K562 (cell line): Measurements from ENCODE around the gene KLHL18. TPM values are rescaled to one million over a fixed set of nuclear protein-coding genes. Genes with fewer than 3 reads are reported as not detected.

Source experiments
- ARID3B ChIP-seq: fragments of 250-450 bp; sonication (Bioruptor Pico); IDR thresholded peaks from 2 replicates; pipeline ENCODE4 v1.4.0; 2020; ENCODE audit warnings: borderline replicate concordance
- ASH1L ChIP-seq: fragments of 450-650 bp; IDR thresholded peaks from 2 replicates; pipeline ENCODE4 v1.6.1; 2018; ENCODE audit warnings: borderline replicate concordance, mild to moderate bottlenecking, low read depth; ENCODE audit not compliant: partially characterized antibody
- BMI1 ChIP-seq: fragments of 150-350 bp; IDR thresholded peaks from 2 replicates; pipeline ENCODE4 v1.6.1; 2014; ENCODE audit warnings: low read length
- CAMTA2 ChIP-seq: fragments of 250-450 bp; sonication (Bioruptor Pico); conservative IDR thresholded peaks from 2 replicates; pipeline ENCODE4 v1.5.1; 2022
- CREB3 ChIP-seq: fragments of 450-650 bp; conservative IDR thresholded peaks from 2 replicates; pipeline ENCODE4 v1.6.1; 2016; ENCODE audit warnings: missing genetic modification characterization, low read depth, mild to moderate bottlenecking, missing compliant biosample characterization, moderate library complexity
- CXXC5 ChIP-seq: fragments of 250-450 bp; sonication (Bioruptor Pico); IDR thresholded peaks from 2 replicates; pipeline ENCODE4 v1.8.0; 2022; ENCODE audit warnings: inconsistent platforms, mild to moderate bottlenecking, moderate library complexity
- HCFC1 ChIP-seq: IDR thresholded peaks from 2 replicates; pipeline ENCODE4 v1.6.1; 2012; ENCODE audit warnings: low read depth, low read length, improper control_type of control experiment
- MLLT1 ChIP-seq, 2 experiments: fragments of 450-650 bp; IDR thresholded peaks; 2 replicates each; pipeline ENCODE4 v1.6.1; 2016
- NCOA1 ChIP-seq: fragments of 450-650 bp; IDR thresholded peaks from 2 replicates; pipeline ENCODE4 v1.6.1; 2016; ENCODE audit warnings: low read depth
- PHF21A ChIP-seq: fragments of 450-650 bp; IDR thresholded peaks from 2 replicates; pipeline ENCODE4 v1.6.1; 2017; ENCODE audit warnings: low read depth, borderline replicate concordance
- SMAD3 ChIP-seq: fragments of 450-650 bp; formaldehyde crosslinking; conservative IDR thresholded peaks from 2 replicates; pipeline ENCODE4 v1.4.0; 2020; ENCODE audit warnings: mild to moderate bottlenecking
- SRSF1 ChIP-seq: fragments of 200-400 bp; formaldehyde crosslinking; IDR thresholded peaks from 2 replicates; pipeline ENCODE4 v1.6.1; 2017; ENCODE audit warnings: mild to moderate bottlenecking, low read depth, low read length, moderate library complexity
- STAT5A ChIP-seq: IDR thresholded peaks from 2 replicates; pipeline ENCODE4 v1.6.1; 2012; ENCODE audit warnings: low read length, inconsistent platforms, borderline replicate concordance
- TAF7 ChIP-seq: fragments of 450-650 bp; IDR thresholded peaks from 2 replicates; pipeline ENCODE4 v1.6.1; 2016; ENCODE audit warnings: missing genetic modification characterization, missing compliant biosample characterization
- TAF9B ChIP-seq: fragments of 450-650 bp; IDR thresholded peaks from 2 replicates; pipeline ENCODE4 v1.6.1; 2018; ENCODE audit warnings: mild to moderate bottlenecking; ENCODE audit not compliant: partially characterized antibody
- TBP ChIP-seq: optimal IDR thresholded peaks from 2 replicates; pipeline ENCODE3; 2011; ENCODE audit warnings: low read depth, low read length, improper control_type of control experiment
- ZBTB9 ChIP-seq: fragments of 450-650 bp; formaldehyde crosslinking; IDR thresholded peaks from 2 replicates; pipeline ENCODE4 v1.4.0; 2020; ENCODE audit warnings: mild to moderate bottlenecking, moderate library complexity
- ZNF445 ChIP-seq: fragments of 250-450 bp; sonication (Bioruptor Pico); IDR thresholded peaks from 2 replicates; pipeline ENCODE4 v1.4.0; 2020; ENCODE audit warnings: low read depth, mild to moderate bottlenecking, moderate library complexity
- ZNF518B ChIP-seq: fragments of 250-450 bp; sonication (Bioruptor Pico); IDR thresholded peaks from 2 replicates; pipeline ENCODE4 v1.5.0; 2021; ENCODE audit warnings: mild to moderate bottlenecking, moderate library complexity
- polyA plus RNA-seq, 8 experiments: library from polyadenylated mRNA; depleted of rRNA in 4 of 8; stranded (reverse) in 5 of 8; unstranded in 3 of 8; fragments of >200 nt; fragmentation: Nextera tagmentation in 2 of 8; fragmentation: Illumina TruSeq in 1 of 8; extraction: Ambion mirVana in 2 of 8; extraction: Trizol in 1 of 8; gene quantifications; 2 replicates each; pipeline versions ENCODE4 v1.2.1 to v1.2.3, GENCODE V29; 2011 to 2014; ENCODE audit warnings: inconsistent platforms in 1 of 8, missing spikeins in 1 of 8
- total RNA-seq, 7 experiments: library from RNA; depleted of rRNA in 6 of 7; stranded (reverse); fragments of >200 nt in 6 of 7; fragmentation: Illumina TruSeq in 2 of 7; extraction: Trizol in 2 of 7; gene quantifications; 2 replicates each; pipeline versions ENCODE4 v1.2.1 to v1.2.3, GENCODE V29; 2011 to 2021; ENCODE audit warnings: low replicate concordance in 1 of 7

The KLHL18 gene
- total and polyA plus RNA-seq, 9 of the 15 experiments (the other 6 are each of a cell fraction or from before 2014, with no cell fraction given): 26.7 to 97.5 (median 48.7) TPM

- no peak for TF ChIP-seq ZNF445 (CRISPR knock-in tag)
- TF ChIP-seq ARID3B (CRISPR knock-in tag): no peak
- no peak; the same call in 1 of the 2 replicates for TF ChIP-seq SRSF1
- peak; percentile 98 for TF ChIP-seq CXXC5 (CRISPR knock-in tag)
- TF ChIP-seq CREB3 (tag): no peak
- TF ChIP-seq BMI1: peak; percentile 98
- no peak for TF ChIP-seq ZNF518B (CRISPR knock-in tag)
- TF ChIP-seq TAF7: peak; percentile 56
- peak; percentile 12; the same call in 1 of the 2 replicates for TF ChIP-seq STAT5A
- TF ChIP-seq TAF9B: peak; percentile 52
- peak; percentile 77 for TF ChIP-seq HCFC1
- TF ChIP-seq PHF21A: no peak
- TF ChIP-seq CAMTA2 (CRISPR knock-in tag): no peak
- peak; percentile 59 for TF ChIP-seq TBP
- peak; percentile 82 to 83 for TF ChIP-seq MLLT1 (IDR thresholded peaks at IDR 0.05)
- TF ChIP-seq NCOA1: peak; percentile 90
- peak; percentile 85 for TF ChIP-seq ASH1L
- 0 out of 2 replicates have a peak, but pooled peaks have one; percentile 32 for TF ChIP-seq ZBTB9
- peak; percentile 52; the same call in 1 of the 2 replicates for TF ChIP-seq SMAD3 (CRISPR knock-in tag)
Measured at GRCh38 chr3:47282424-47283192, at the start of gene KLHL18, which contains the start of gene KIF9 (continued).
